ENCODE results near the gene EIPR1.
"Not testable (repeated sequence)": the region's sequence is repeated elsewhere in the genome, so short reads cannot be mapped to it uniquely, and the experiment has no call there.

The EIPR1 gene

DNA sequence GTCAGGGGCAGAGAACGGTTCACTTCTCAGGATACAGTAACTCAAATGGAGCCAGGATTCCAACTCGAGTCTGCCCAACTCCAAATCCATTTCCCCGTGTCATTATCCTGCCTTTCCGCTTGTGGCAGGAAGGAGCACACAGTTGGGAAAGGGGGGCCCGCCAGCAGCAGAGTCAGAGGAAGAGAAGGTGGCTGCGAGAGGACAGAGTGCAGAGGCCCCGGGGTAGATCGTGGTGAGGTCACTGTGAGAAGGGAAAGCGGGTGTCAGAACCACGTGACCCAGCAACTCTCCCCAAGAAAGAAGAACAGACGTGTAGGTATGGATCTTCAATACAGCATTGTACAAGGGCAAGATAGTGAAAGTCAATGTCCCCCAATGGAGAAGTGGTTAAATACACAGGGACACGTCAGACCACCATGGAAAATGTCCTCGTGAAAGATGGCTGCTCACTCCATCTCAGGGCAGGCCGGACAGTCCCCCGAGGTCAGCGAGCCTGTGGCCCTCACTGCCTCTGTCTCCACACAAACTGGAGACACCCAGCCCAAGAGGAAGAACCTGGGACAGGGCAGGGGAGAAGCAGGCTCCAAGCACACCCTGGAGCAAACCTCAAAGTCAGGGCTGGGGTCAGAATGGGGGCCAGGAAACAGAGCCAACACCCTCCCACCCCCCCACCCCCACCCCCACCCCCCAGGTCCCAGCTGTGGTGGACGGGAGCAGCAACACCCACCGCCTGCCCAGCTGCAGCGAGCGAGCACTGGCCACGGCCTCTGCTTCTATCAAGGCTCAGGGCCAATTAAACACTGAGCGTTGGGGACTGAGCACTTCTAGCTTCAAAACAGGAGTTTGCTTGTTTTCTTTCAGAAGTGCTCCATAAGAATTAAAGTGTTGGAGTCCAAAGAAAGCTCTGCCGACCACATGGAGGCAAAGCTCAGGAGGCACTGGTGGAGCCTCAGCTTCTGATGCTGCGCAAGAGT lies 92.7 kb downstream of the EIPR1 start:
- DNase-seq: no peak

DNA sequence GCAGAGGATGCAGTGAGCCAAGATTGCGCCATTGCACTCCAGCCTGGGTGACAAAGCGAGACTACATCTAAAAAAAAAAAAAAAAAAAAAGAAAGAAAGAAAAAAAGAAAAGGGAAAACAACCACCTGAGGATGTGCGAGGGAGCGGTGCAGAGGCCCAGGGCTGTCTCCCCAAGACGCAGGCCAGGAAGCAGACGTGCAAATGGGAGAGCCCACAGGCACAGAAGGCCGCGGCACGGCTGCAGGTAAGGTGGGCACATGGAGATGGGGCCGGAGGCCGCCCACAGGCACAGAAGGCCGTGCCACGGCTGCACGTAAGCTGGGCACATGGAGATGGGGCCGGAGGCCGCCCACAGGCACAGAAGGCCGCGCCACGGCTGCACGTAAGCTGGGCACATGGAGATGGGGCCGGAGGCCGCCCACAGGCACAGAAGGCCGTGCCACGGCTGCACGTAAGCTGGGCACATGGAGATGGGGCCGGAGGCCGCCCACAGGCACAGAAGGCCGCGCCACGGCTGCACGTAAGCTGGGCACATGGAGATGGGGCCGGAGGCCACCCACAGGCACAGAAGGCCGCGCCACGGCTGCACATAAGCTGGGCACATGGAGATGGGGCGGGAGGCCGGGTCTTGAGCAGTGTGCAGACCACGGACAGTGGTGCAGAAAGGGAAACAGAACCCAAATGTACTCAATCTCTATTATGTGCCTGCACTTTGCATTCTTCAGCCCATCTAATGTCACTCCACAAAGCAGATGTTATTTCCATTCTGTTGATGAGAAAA lies 93.6 kb downstream of the EIPR1 start:
- DNase-seq: not testable (repeated sequence)

- DNase-seq: no peak
These were observed 94.4 kb downstream of the EIPR1 start for GRCh38 chr2:3283206-3283605.

GRCh38 chr2:3282056-3282998 lies 95.3 kb downstream of the EIPR1 start:
- no peak for DNase-seq

DNA sequence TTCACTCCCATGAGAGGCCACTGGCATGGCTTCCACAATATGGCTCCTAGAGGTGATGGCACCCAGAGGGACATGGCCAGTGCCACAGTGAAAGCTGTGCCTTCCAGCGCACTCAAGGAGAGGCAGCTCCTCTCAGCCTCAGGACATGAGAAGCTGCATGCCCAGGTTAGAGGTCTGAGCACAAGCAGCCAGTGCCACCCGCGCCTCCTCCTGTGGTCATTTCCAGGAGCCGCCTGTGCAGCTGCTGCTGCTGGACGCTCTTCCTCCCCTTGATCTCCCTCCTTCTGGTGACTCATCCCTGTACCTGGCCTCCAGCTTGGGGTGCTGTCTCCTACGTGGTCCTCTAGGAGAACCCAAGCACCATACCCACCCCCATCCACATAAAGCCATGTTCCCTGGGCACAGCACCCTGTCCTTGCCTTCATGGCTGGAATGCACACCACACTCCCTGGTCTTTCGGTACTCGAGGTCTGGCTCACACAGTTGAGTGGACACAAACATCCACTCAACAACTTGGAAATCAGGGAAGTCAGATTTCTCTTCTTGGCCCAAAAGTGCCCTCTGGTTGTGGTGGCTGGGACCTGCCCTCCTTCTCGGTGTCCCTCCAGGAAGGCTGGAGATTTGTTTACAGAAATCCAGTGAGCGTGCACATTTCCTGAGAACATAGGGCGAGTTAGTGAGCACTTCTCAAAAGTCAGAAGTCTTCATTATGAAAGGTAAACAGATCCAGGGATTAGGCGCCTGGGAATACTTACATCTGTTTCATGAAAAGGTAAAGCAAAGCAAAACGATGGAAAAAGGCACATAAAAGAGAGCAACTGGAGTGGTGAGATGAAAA lies 96.7 kb downstream of the EIPR1 start:
- DNase-seq: no peak

GRCh38 chr2:3280197-3280596 lies 97.4 kb downstream of the EIPR1 start:
- no peak for DNase-seq

DNA sequence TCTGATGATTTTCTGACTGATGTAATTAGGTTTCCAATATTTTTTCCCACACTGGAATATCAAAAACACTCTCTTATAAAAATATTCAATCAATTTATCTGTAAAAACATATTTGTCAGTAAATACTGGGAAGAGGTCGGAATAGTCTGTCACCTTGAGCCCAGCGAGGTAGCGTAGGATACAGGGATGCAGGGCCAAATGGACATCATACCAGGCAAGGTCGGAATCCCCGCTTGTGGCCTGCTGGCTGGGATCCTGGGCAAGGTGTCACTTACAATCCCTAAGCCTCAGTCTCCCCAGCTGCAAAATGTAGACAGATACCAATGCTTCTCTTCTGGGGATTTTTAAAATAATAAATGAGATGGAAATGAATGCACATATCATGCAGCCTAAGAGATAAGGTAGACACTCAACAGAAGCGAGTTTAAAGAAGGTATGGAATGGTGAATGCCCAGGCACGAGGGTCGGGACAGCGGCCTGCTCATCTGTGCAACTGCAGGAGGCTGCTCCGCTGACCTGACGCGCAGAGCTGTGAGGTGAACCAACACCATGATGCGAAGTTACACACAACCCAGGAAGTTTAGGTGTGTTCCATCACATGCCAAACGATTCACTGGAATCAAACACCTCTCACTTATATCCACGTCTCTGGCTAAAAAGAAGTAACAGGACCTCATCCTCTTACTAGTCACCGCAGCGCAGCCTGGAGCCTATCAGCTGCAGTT lies 98.2 kb downstream of the EIPR1 start:
- no peak for DNase-seq

DNA sequence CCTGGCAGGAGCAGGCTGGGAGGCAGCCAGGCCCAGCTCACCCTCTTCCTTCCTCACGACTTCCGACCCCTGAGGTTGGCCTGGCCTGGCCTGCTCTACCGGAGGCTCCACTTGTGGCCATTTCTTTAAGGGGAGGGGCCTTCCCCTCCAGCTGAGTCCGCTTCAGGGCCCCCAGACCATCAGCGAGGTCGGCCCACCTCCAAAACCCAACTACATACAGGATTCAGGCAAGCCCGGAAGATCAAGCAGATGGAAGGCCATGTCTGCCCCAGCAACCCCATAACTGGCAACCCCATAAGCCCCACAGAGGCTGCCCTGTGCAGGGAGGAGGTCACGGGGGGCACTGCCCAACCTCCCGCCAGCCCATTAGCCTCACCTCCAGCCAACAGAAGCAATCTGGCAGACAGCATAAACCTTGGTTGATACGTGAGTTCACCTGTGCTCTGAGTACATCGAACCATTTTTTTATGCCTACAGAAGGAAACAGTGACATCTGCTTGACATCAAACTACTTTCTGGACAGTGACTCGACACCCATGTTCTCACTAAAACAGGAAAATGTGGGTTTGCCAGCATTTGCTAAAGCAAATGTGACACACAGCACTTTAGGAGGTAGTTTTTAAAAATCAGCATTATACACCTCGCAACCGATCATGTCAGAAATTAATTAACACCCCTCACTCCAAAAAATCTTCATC lies 98.9 kb downstream of the EIPR1 start:
- DNase-seq: no peak

DNA sequence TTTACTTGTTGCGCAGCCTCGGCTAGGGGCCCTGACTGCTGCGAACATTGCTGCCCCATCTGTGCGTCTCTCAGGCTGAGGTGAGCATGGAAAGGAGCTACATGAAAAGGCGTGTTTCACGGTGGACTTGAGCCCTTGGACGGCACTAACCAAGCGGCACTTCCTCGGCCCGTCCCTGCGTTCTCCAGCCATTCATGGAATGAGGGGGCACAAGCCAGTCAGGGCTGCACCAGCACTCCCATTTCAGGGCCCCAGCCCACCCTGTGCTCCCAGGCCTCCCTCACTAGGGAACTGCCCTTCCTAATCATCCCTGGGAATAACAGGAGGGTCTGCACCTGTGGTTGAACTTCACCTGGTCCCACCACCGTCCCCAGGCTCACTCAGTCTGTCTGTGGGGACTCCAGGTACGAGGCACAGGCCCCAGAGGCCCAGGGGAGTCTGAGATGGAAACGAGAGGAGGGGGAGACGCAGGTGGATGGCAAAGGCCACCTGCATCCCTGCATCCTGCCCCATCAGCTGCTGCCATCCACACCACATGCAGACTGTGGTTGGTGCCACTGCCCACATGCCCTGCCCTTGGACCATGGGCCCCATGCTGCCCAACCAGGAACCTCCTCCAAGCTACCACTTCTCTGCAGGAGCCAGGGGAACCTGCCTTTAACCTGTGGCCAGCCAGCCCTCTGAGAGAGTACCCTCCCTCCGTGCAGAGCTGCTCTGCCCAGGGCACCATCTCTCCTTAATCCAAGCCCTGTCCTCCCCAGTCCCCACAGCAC lies 99.7 kb downstream of the EIPR1 start:
- DNase-seq: no peak

DNA sequence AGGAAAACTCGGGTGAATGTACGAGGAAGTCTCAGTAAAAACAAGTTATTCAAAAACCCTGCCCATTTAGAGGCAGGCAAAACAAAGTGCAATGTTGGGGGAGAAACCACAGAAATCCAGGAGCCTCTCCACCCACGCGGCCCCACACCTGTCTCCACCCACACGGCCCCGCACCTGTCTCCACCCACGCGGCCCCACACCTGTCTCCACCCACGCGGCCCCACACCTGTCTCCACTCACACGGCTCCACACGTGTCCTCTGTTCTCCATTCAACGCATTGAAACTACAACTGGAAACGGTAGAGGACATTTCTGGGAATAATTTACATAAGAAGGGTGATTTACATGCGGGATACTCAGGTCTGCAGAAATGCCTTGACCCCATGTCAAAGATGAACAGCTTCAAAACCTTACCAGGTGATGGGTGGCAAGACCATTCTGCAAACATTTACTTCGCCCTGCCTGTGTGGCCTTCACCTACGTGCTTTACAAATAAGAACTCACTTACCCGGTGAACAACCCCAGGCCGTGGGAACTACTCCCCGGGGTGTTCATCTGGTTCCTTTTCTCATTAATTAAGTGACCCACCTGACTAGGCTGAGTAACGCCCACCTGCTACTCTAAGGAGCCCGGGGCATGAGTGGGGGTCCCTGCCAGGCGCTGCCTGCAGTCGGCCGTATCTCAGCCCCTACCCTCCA lies 100.4 kb downstream of the EIPR1 start:
- DNase-seq: no peak

DNA sequence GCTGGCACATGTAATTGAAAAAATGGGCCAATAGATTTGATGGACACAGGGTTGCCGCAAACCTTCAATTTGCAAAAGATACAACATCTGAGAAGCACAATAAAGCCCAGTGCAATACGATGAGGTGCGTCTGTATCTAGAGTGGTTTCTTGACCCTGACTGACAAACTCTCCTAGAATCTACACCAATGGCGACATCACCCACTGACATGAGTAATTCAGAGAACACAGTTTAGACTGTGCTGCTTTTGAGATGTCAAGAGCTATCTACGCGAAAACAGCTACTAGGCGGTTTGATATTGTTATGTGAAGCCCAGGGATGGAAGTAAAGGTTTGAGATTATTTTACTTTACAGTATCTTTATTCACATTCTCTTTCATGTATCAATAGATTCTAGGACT lies 104.9 kb downstream of the EIPR1 start:
- no peak for DNase-seq

DNA sequence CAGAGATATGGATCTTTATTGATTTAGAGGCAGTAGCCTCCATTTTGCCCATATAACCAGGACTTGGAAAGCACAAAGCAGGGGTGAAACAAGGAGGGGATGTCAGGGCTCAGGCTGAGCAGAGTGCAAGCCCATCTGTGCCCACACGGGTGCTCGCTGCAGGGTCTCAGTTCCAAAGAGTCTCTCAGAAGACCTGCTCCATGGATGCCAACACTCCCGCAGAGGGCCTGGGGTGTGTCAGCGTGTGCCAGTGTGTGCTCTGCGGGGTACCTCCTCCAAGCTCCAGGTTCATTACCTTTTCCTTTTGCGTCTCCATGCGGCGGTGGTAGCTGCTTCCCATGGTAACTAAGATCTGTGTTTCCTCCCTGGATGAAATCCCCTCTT lies 107.5 kb downstream of the EIPR1 start:
- no peak for DNase-seq

GRCh38 chr2:3269425-3270094 lies 108.1 kb downstream of the EIPR1 start:
- no peak for DNase-seq

DNA sequence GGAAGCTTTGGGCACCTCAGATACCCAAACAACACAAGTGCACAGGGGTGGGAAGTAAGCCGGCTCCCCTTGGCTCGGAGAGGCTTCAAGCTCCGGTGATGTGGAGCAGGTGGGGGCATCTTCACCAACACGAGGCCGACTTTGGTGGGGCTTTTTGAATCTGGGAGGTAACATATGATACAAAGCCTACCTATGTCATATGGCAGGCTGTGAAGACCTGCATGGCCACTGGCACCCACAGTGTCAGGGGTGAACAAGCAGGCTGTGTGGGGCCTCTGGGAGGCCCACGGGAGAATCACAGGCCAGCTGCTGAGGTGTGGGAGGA lies 109.0 kb downstream of the EIPR1 start:
- DNase-seq: no peak

DNA sequence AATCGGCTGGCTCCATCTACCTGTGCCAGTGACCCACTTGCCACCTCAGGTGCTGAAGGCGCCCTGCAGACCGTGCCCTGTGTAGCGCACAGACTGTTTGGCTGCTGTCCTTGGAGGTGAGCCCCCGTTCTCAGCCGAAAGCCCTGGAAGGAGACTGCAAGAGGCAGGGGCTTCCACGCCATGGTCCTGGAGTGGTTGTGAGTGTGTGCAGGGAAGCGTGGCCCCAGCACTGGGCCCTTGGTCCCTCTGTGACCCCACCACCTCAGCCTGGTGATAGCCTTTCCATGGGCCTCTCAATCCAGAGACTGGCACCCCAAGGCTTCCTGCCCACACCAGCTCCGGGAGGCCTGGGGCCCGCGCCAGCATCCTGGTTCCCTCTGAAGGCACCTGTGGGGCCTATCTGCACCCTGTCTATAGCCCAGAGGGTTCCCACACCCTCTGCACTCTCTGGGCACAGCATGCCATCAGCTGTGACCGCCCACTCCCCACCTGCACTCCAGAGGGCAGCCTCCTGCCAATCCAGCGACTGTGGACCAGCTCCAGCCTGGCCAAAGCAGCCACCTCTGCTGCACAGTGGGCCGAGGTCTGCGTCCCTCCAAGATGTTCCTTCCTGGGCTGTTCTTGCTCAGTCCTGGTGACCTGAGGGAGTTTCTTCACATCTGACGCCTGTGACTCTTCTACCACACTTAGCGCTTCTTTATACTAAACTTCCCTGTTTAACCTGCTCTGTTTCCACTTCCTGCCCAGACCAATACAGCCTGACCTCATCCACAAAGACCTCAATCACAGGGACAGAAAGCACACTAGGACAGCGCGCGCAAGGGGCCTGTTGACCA lies 109.5 kb downstream of the EIPR1 start:
- no peak for DNase-seq

DNA sequence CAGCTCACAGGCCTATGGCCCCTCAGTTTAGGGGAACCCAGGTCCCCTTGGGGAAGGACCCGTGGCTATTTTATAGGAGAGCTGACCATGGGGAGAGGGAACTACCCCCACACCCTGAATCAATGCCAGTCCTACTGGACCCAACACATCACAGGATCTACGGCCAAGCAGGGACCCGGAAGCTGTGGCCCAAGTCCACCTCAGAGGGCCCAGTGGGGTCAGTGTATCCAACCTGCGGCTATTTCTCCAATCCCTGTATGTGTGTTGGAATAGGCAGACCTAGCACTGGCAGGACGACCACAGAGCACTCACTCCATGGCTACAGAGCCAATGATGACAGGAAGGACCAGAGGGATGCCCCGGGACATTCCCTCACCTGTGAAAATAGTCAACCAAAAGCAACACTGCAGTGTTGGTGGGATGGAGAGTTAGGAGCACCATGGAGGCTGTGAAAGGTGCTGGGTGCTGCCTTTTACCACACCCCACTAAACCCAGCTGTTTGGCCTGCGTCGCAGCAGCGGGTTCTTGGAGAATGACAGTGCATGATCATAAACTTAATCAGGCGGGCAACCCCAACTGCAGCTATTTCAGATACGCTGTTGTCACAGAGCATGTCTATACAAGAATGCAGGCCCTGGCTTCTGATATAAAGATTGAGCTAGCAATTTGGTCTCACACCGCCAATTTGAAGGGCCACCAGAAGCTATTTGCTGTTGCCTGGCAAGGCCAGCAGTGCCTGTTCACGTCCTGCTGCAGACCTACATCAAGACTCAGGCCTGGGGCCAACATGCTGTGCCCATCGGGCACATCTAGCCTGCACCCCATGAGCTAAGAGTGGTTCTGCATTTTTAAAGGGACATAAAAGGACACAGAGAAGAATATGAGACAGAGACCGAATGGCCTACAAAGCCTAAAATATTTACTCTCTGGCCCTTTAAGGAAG lies 110.4 kb downstream of the EIPR1 start:
- DNase-seq: no peak

Data from activated naive CD4-positive, alpha-beta T cell treated with Interleukin-2 at 50 U/mL for 16 hours (primary cell).